Adrenal gland (tissue), 12 donors: Measurements from ENCODE around the gene LRRC28. TPM values are rescaled to one million over a fixed set of nuclear protein-coding genes. Genes with fewer than 3 reads are reported as not detected.

Experiments used
- DNase-seq, 7 donors: peaks; one replicate each; pipeline ENCODE4 v3.0.0-alpha.2; 2019 to 2020
- H3K27ac ChIP-seq, 5 donors: fragments of 200-600 bp; sonication (generic) in 4 of 5; 1 replicate in 3 of 5; 2 replicates in 2 of 5; pipeline versions ENCODE4 v1.5.1 to v1.8.0; 2016 to 2020; ENCODE audit warnings: mild to moderate bottlenecking in 1 of 5
- H3K27me3 ChIP-seq: fragments of 200-600 bp; 2 replicates; pipeline ENCODE4 v1.8.0; 2021
- H3K36me3 ChIP-seq, 2 donors: fragments of 200-600 bp; replicated peaks in 1 of 2; 1 replicate in 1 of 2; 2 replicates in 1 of 2; pipeline versions ENCODE4 v1.5.1 to v1.8.0; 2018 to 2022
- H3K4me1 ChIP-seq, 2 donors: fragments of 200-600 bp; replicated peaks in 1 of 2; 1 replicate in 1 of 2; 2 replicates in 1 of 2; pipeline versions ENCODE4 v1.5.1 to v1.8.0; 2018 to 2021
- H3K4me3 ChIP-seq, 4 donors: fragments of 200-600 bp; sonication (generic) in 3 of 4; one replicate each; pipeline ENCODE4 v1.5.1; 2016 to 2018
- H3K9me3 ChIP-seq, 3 donors: fragments of 200-600 bp; sonication (generic) in 1 of 3; replicated peaks in 1 of 3; 1 replicate in 2 of 3; 2 replicates in 1 of 3; pipeline versions ENCODE4 v1.5.1 to v1.8.0; 2016 to 2021
- POLR2A ChIP-seq, 2 donors: fragments of 450-650 bp; IDR thresholded peaks; one replicate each; pipeline ENCODE4 v1.6.1; 2017; ENCODE audit warnings: antibody characterized with exemption in 2 of 2, mild to moderate bottlenecking in 2 of 2, moderate library complexity in 1 of 2
- WGBS, 4 donors: extraction: QIAGEN DNeasy Blood & Tissue Kit in 2 of 4; methylation state at CpG; one replicate each; pipeline versions ENCODE4 v1.1.5 to v1.1.7; 2013 to 2017; 5-methylcytosine and 5-hydroxymethylcytosine counted together
- intact Hi-C, 2 donors: fragments of 100-400 bp; cut with DNase I; formaldehyde crosslinking; loops; one replicate each; pipeline versions ENCODE4 v1.14.1 to v1.15.0; 2022 to 2023
- polyA plus RNA-seq, 3 donors: library from polyadenylated mRNA; stranded (reverse); fragments of 200-250 nt in 2 of 3; fragments of 350-450 nt in 1 of 3; fragmentation: Illumina TruSeq in 1 of 3; extraction: RNeasy Lipid Tissue Mini Kit (QIAGEN cat#74804) in 1 of 3; gene quantifications; one replicate each; pipeline ENCODE4 v1.2.3, GENCODE V29; 2013 to 2014
- total RNA-seq, 9 donors: library from RNA; depleted of rRNA in 4 of 9; stranded (reverse); fragments of >200 nt in 4 of 9; fragments of 120-200 nt in 1 of 9; fragmentation: NEBNext Ultra II Directional in 1 of 9; extraction: Animal tissue kit (Norgen Biotek cat#: 25700) in 1 of 9; gene quantifications; one replicate each; pipeline versions ENCODE4 v1.1.0 to v1.2.4, GENCODE V29; 2013 to 2023
- TF ChIP-seq, protein P1 (sequence below), 6 experiments: fragments of 450-650 bp in 4 of 6; fragments of 200-600 bp in 2 of 6; sonication (generic) in 1 of 6; IDR thresholded peaks; 1 replicate in 5 of 6; 2 replicates in 1 of 6; pipeline versions ENCODE4 v1.5.1 to v1.8.0; 2016 to 2021; ENCODE audit warnings: antibody characterized with exemption in 6 of 6, mild to moderate bottlenecking in 2 of 6, moderate library complexity in 1 of 6
- donor health status: healthy with polysubstance abuse.
- donor health status: Bipolar disorder and iron deficiency.
- donor health status: DM: yes; HTN: yes; CAD: no.
- donor health status: DM: no; HTN: no; CAD: no.
- donor health status: DM: no; HTN: no; CAD: no.
- donor health status: DM: yes; HTN: yes; CAD: no.

LRRC28 gene
- total and polyA plus RNA-seq, 12 donors = 4.4 to 49.8 (median 22.0) TPM

DNA sequence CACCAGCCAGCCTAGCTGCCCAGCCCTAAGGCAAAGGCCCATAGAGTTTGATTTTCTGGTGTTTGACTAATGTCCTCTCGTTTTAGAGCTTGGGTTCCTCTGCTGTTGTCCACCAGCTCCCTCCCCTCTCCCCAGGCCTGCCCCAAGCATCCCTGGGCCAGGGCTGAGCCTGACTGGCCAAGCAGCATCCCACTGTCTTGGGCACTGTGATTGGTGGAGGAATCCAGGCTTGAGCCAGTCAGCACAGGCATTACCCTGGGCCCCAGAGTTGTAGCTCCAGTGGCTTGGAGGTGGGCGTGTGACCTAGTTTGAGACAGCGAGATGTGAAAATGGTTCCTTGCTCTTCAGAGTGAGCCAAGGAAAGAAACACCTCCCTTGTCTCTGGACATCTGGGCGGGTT, 159.2 kb downstream of the LRRC28 start:
- no peaks in the 10 kb centered on the region for H3K36me3 ChIP-seq
- TF ChIP-seq, protein P1, sequence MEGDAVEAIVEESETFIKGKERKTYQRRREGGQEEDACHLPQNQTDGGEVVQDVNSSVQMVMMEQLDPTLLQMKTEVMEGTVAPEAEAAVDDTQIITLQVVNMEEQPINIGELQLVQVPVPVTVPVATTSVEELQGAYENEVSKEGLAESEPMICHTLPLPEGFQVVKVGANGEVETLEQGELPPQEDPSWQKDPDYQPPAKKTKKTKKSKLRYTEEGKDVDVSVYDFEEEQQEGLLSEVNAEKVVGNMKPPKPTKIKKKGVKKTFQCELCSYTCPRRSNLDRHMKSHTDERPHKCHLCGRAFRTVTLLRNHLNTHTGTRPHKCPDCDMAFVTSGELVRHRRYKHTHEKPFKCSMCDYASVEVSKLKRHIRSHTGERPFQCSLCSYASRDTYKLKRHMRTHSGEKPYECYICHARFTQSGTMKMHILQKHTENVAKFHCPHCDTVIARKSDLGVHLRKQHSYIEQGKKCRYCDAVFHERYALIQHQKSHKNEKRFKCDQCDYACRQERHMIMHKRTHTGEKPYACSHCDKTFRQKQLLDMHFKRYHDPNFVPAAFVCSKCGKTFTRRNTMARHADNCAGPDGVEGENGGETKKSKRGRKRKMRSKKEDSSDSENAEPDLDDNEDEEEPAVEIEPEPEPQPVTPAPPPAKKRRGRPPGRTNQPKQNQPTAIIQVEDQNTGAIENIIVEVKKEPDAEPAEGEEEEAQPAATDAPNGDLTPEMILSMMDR (IDR thresholded peaks at IDR 0.05) = no peak
- no peak for TF ChIP-seq POLR2A (IDR thresholded peaks at IDR 0.05)
- no peak for DNase-seq
- H3K4me1 ChIP-seq = peaks cover 0 to 11% of the 10 kb centered on the region in 2 donors
- WGBS, 4 donors = 83 to 88% (median 87%) methylated on average over 3 to 4 of the region's 4 CpGs
- no peaks in the 10 kb centered on the region for H3K27me3 ChIP-seq
- H3K4me3 ChIP-seq = no peak overlapping the region
- intact Hi-C loops = no loop called here
- no peaks in the 10 kb centered on the region for H3K9me3 ChIP-seq
- no peak overlapping the region for H3K27ac ChIP-seq

DNA sequence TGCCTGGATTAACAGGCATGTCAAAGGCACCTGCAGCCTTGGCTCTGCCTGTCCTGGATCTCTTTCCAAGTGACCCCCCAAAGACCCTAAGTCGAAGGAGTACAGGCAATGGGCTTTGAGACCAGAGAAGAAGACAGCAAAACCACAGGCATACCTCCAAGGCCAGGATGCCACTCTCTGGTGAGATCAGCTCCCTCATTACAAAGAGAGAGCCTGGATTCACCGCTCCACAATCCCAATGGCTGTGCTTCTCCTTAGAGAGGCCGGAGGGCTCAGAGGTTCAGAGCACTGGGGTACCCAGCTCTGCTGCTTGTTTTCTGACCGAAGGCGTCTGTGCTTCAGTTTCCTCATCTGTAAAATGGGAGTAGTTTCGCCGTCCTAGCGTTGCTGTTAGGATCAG, 160.0 kb downstream of the LRRC28 start:
- H3K9me3 ChIP-seq = no peaks in the 10 kb centered on the region
- no peak overlapping the region for H3K4me3 ChIP-seq
- H3K27ac ChIP-seq = no peak overlapping the region
- no peaks in the 10 kb centered on the region for H3K36me3 ChIP-seq
- intact Hi-C loops = no loop called here
- no peak for DNase-seq
- 87 to 98% (median 94%) methylated on average over 8 of the region's 8 CpGs for WGBS, 4 donors
- H3K27me3 ChIP-seq = no peaks in the 10 kb centered on the region
- peaks cover 0 to 11% of the 10 kb centered on the region in 2 donors for H3K4me1 ChIP-seq
- TF ChIP-seq, protein P1 (IDR thresholded peaks at IDR 0.05) = no peak
- TF ChIP-seq POLR2A (IDR thresholded peaks at IDR 0.05) = no peak

DNA sequence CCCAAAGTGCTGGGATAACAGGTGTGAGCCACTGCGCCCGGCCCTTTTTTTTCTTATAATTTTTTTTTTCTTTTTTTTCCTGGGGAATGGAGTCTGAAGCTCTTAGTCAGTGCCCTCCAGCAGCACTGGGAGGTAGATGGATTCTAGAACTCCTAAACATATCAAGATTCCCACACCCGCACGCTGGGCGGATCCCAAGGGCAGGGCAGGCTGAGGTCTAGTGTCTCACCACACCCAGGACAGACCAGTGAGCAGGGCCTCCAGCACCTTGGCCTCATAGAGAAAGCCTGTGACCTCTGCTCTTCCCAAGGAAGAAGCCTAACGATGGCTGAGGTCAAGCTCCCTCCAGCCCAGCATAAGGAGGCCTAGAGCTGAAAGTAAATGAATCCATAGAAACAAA, 160.8 kb downstream of the LRRC28 start:
- Histone ChIP-seq H3K27me3 (no peaks in the 10 kb centered on the region), H3K9me3 (no peaks in the 10 kb centered on the region), H3K36me3 (no peaks in the 10 kb centered on the region), H3K4me1 (peaks cover 0 to 11% of the 10 kb centered on the region in 2 donors), H3K4me3 (no peak overlapping the region), H3K27ac (no peak overlapping the region)
- intact Hi-C loops = no loop called here
- WGBS, 4 donors = 90 to 100% (median 94%) methylated on average over 5 to 6 of the region's 6 CpGs
- TF ChIP-seq, protein P1 (IDR thresholded peaks at IDR 0.05) = no peak
- no peak for TF ChIP-seq POLR2A (IDR thresholded peaks at IDR 0.05)
- DNase-seq = no peak

DNA sequence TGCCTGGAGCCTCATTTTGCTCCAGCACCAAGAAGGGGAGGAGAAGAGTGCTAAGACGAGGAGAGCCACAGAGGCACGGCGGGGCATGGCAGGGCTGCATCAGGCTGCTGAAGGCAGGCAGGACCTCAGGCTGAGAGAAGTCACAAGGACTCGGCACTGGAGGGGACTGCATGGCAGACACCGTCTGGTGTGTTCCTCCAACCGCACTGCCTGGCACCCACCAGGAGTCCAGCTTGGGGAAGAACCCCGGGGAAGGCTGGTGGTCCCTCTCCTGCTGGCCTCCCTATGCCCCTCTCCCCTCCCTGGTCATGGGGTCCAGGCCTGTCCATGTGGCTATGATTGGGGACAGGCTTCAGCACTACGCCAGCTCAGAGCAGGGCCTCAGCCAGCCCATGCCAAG, 161.3 kb downstream of the LRRC28 start:
- no peak for DNase-seq
- TF ChIP-seq POLR2A (IDR thresholded peaks at IDR 0.05) = no peak
- TF ChIP-seq, protein P1 (IDR thresholded peaks at IDR 0.05) = no peak
- H3K27me3 ChIP-seq = no peaks in the 10 kb centered on the region
- H3K9me3 ChIP-seq = no peaks in the 10 kb centered on the region
- H3K36me3 ChIP-seq = no peaks in the 10 kb centered on the region
- H3K4me3 ChIP-seq = no peak overlapping the region
- 90 to 100% (median 92%) methylated on average over 1 to 8 of the region's 8 CpGs for WGBS, 4 donors
- peaks cover 0 to 11% of the 10 kb centered on the region in 2 donors for H3K4me1 ChIP-seq
- no peak overlapping the region for H3K27ac ChIP-seq
- intact Hi-C loops = no loop called here
